Hematopoietic multipotent progenitor cell treated with erythropoietin and hydrocortisone succinate and interleukin-3 and kit ligand, for 15 days (in vitro differentiated cells): ENCODE data around the gene SCYGR4.
"Not testable (repeated sequence)": the region's sequence is repeated elsewhere in the genome, so short reads cannot be mapped to it uniquely, and the experiment has no call there.

Source experiments
- DNase-seq: peaks from one replicate; pipeline ENCODE4 v3.0.0-alpha.2; 2015; ENCODE audit warnings: low spot score

SCYGR4 gene, protein sequence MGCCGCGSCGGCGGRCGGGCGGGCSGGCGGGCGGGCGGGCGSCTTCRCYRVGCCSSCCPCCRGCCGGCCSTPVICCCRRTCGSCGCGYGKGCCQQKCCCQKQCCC

GRCh38 chr2:227617316-227618230, at the start of gene SCYGR4:
TSS of gene SCYGR4 (plus strand) at chr2:227617498. CDS start at chr2:227617498, 0 bp downstream.
- DNase-seq: no peak

GRCh38 chr2:227568852-227569169, 48.5 kb upstream of the SCYGR4 start:
- no peak for DNase-seq

GRCh38 chr2:227570615-227571014, 46.7 kb upstream of the SCYGR4 start:
- DNase-seq: no peak

- DNase-seq: no peak
Observed at GRCh38 chr2:227576110-227576509, 41.2 kb upstream of the SCYGR4 start.

GRCh38 chr2:227576812-227577211, 40.5 kb upstream of the SCYGR4 start:
- no peak for DNase-seq

GRCh38 chr2:227577555-227577954, 39.7 kb upstream of the SCYGR4 start:
- DNase-seq: no peak

DNA sequence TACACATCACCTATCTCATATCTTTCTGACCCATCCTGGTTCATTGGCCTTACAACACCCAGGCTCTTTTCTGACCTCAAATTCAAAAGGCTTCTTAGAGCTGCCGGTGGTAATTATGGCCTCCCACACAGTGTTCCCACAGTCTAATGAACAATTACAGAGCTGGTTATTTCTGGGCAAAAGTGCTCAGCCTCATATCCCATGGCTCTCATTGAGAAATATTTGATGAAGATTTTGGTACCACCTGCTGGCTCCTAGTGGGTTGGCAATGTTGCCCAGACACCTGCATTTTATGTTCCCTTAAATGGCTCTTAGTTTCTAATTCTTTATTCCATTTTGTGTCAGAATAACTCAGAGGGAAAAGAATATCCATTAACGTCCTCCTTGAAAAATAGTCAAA, 38.7 kb upstream of the SCYGR4 start:
- no peak for DNase-seq

GRCh38 chr2:227579791-227580190, 37.5 kb upstream of the SCYGR4 start:
- no peak for DNase-seq

GRCh38 chr2:227582369-227582768, 34.9 kb upstream of the SCYGR4 start:
- no peak for DNase-seq

GRCh38 chr2:227592694-227593387, 24.5 kb upstream of the SCYGR4 start:
- DNase-seq: no peak

GRCh38 chr2:227595797-227596196, 21.5 kb upstream of the SCYGR4 start:
- DNase-seq: no peak

GRCh38 chr2:227597036-227597435, 20.3 kb upstream of the SCYGR4 start:
- no peak for DNase-seq

DNA sequence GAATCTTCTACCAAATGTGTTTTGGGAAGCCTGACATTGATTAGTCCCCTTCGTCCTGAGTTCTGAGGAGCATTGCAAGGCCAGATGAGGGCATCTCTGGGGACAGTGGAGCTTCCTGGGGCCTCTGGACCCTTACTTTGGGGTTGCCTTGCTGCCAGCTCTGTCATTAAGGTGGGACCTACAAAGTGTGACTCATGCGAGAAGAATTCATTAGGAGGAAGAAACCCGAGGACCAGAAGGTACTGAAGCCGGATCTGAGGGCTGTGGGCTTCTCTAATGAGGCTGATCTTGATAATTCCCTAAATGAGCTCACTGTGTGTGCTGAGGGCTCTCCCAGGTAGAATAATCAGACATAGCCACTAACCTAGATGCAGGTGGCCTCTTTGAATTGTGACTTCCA, 19.3 kb upstream of the SCYGR4 start:
- no peak for DNase-seq

GRCh38 chr2:227598835-227599503, 18.3 kb upstream of the SCYGR4 start, which contains the start of gene SCYGR2:
TSS of gene SCYGR2 (plus strand) at chr2:227598893. CDS start at chr2:227598893, 0 bp downstream.
- DNase-seq: not testable (repeated sequence)

GRCh38 chr2:227602358-227602757, 14.9 kb upstream of the SCYGR4 start:
- DNase-seq: no peak

DNA sequence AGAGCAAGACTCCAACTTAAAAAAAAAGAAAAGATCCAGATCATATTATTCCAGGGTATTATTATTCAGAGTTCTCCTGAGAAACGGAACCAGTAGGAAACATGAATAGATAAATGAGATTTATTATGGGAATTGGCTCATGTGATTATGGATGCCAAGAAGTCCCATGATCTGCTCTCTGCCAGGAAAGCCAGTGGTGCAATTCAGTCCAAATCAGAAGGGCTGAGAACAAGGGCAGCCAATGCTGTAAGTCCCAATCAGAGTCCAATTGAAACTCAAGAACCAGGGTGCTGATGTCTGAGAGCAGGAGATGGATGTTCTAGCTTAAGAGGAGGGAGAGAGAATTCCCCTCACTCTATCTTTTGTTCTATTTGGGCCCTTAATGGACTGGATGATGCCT, 10.8 kb upstream of the SCYGR4 start:
- no peak for DNase-seq

- no peak for DNase-seq
Observed at GRCh38 chr2:227607941-227608340, 9.4 kb upstream of the SCYGR4 start.

DNA sequence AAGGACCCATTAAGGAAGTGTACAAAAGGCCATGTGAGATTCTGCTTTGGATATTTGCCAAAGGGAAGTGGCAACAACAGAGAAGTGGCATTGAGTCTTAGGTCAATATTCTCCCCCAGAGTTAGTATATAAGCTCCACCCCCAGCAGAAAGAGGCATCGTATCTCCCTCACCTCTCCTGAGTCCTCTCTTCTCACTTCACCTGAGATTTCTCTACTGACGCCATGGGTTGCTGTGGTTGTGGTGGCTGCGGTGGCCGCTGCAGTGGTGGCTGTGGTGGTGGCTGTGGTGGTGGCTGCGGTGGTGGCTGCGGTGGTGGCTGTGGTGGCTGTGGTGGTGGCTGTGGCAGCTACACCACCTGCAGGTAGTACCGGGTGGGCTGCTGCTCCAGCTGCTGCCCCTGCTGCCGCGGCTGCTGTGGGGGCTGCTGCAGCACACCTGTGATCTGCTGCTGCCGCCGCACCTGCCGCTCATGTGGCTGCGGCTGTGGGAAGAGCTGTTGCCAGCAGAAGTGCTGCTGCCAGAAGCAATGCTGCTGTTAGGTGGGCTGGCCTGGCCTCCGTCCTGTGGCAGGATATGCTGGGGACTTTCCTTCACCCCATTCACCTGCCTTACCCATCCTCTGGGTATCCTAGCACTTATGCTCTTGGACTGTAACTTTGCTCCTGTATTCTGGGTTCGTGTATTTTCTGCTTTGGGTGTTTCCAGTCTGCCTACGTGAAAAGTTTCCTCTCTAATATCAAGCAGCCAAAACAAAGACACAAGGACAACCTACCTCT, 8.5 kb upstream of the SCYGR4 start:
- no peak for DNase-seq

- DNase-seq: no peak
Observed at GRCh38 chr2:227610123-227610522, 7.2 kb upstream of the SCYGR4 start.

- DNase-seq: no peak
Observed at GRCh38 chr2:227612546-227613271, 4.6 kb upstream of the SCYGR4 start.

GRCh38 chr2:227613272-227613660, 4.0 kb upstream of the SCYGR4 start:
- no peak for DNase-seq
